Measurements from ENCODE around the gene HES6.

Gene HES6

DNA sequence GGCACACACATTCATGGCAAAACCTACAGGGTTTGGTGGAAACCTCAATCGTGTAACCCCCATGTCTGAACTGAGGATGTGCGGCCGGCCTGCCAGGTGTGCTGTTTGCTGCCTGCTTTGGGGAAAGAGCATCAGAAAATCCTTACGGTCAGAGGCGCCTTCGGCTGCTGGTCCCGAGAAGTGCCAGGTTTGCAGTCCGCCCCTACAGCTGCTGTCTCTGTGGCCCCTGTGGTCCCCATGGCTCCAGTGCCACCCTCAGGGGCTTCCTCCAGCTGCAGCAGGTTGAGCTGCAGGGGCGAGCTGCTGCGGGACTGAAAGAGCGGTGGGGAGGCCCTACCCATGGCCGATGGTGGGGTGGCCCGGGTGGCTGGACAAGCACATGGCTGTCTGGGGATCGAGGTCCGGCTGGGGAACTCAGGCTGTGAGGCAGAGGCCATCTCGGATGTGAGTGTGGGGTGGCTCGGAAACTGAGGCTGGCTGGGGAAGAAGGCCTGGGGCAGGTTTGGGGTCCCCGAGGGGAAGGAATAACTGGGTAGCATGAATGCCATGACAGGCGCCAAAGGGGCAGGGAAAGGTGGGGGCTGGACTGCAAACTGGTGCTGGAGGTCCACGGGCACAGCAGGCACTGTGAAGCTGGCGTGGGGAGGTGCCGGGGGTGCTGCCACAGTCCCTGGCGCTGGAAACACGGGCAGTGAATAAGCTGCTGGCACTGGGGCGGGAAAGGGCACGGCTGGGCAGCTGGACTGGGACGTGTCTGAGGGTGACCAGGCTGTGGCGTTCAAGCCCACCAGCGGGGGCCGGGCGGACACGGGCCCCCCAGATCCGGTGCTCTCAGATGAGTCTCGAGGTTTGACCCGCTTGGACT lies 13.2 kb upstream of the HES6 start:
- no peak for DNase-seq

DNA sequence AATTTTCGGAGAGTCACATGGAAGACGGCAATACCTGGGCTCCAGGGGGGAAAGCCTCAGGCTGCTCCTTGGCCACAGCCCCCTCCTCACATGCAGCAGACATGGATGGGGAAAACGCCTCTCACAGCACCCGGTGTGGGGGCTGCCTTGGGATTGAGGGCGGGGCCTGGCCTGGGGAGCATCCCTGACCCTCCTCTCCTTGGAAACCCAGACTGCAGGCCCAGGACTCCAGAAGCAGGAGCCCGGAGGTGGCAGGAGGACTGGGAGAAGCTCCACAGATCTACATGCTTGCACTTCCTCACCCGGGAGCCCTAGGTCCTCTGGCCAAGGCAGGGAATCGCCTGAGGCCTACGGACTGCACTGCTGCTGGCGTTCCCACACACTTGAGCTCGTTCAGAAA lies 12.1 kb upstream of the HES6 start:
- DNase-seq, result no peak

DNA sequence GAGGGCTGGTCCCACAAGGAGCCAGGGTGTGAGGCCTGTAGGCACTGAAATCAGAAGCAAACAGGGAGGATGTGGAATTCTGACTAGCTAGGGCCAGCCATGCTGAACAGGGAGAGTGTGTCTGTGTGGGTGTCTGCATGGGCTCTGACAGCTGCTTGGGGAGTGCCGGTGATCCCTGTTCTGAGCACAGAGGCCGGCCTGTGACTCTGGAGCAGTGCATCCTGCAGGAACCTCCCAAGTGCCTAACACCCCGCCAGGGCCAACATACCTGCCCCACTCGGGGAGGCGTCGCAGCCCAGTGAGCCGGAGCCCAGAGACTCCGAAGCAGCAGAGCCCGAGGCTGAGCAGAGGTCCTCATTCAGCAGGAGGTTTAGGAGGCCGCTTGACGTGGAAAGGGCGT lies 11.5 kb upstream of the HES6 start:
- DNase-seq, result no peak

DNA sequence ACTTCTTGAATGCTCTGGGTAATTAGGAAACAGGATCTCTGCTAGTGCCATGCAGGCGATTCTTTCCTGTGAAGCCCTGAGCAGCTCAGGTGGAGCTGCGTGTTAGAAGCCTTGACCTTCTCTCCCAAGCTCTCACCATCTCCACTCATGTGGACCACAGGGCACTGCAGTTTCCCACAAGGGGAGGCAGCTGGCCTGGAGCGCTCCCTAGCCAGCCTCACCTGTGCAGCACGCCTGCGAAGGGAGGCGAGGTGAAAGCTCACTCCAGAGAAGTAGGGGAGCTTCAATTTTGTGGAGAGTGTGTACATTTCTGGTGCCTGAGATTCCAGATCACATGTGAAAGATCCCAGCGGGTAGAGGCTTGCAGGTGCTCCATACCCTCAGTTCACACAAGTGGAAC lies 11.1 kb upstream of the HES6 start:
- no peak for DNase-seq

DNA sequence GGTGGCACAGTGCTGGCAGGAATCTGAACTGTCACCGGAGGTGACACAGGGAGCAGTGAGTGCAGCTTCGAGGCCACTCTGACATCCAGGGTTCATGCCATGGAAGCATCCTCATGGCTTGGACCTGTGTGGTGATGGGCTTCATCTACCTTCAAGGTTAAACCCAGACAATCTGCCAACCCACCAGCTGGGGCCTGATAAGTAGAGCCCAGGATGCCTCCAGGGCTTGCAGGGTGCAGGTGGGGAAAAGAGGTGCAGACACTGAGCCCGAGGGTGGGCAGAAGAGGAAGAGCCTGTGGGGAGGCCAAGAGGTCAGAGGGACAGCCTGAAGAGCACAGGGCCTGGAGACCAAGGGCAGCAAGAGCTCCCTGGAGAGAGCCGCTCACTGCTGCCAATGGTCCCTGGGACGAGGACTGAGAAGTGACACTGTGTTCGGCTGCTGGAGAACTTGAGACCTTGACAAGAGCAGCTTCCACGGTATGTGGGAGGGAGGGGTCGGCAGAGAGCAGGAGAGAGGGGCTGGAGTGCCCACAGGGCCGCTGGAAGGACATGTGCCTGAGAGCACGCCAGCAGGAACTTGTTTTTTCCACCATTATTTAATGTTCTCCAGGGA lies 8.1 kb upstream of the HES6 start:
- no peak for DNase-seq

DNA sequence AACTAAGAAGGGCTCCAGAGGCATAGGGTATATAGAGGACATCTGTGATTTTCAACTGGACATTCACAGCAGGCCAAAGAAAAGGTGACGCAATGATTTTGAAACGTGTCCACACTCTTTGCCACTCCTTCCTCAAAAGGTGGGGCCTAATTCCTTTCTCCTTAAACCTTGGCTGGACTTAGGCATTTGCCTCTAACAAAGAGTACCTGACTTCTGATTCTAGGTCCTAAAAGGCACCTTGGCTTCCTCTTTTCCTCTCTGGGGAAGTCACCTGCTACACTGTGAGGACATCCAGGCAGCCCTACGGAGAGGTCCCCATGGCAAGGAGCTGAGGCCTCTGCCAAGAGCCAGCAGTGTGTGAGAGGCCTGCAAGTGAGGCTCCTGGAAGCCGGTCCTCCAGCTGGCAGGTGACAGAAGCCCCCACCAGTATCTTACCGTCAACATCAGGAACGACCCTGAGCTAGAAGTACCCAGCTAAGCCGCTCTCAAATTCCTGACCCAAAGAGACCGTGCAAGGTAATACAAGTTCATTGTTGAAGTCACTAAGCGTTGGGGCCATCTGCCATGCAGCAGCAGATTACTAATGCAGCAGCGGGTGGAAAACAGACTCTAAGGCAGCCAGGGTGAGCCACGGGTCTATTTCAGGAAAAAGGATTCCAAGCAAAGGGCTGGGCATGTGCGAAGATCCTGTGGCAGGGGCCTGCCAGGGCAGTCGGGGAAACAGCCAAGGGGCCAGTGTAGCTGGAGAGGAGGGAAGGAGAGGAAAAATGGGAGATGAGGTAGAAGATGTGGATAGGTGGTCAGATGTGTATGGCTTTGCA lies 7.4 kb upstream of the HES6 start:
- peak; percentile 92 for DNase-seq

DNA sequence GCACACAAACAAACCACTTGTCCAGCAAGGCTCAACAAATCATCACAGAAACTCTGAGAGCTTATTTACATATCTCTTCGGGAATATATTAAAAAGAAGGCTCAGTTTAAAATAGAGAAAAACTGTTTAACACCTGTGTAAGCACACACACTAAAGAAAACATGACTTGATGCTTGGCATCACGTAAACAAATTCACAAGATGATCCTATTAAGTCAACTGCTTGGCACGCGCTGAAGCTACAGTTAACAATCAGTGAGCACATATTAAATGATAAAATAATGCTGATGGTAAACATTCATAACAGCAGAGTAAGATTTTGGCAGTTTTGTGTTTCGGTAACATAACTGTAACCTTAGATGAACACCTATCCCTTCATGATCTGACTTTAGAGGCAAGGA lies 4.3 kb upstream of the HES6 start:
- DNase-seq, result no peak

DNA sequence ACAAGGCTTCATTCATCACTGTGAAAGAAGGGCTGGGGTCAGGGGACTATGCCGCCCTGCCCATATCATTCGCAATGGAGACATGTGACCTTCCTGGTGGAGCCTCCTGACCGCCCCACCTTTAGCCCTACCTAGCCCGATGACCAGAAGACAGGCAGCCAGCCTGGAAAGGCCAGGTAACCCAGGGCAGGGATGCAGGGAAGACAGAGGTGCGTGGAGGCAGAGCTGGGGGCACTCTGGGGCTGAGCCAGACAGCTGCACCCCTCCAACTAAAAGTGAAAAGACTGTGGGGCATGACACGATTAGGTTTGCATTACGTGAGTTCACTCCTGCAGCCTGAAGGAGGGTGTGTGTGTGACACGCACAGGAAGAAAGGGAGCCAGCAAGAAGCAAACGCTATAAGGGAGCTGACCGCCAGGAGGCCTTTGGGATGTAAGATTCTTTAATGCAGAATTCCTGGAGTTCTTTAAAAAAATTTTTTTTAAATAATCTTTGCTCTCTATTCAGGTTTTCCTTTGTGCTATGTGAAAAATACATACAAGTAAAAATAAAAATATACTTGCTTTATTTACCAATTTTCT lies 3.7 kb upstream of the HES6 start:
- no peak for DNase-seq

DNA sequence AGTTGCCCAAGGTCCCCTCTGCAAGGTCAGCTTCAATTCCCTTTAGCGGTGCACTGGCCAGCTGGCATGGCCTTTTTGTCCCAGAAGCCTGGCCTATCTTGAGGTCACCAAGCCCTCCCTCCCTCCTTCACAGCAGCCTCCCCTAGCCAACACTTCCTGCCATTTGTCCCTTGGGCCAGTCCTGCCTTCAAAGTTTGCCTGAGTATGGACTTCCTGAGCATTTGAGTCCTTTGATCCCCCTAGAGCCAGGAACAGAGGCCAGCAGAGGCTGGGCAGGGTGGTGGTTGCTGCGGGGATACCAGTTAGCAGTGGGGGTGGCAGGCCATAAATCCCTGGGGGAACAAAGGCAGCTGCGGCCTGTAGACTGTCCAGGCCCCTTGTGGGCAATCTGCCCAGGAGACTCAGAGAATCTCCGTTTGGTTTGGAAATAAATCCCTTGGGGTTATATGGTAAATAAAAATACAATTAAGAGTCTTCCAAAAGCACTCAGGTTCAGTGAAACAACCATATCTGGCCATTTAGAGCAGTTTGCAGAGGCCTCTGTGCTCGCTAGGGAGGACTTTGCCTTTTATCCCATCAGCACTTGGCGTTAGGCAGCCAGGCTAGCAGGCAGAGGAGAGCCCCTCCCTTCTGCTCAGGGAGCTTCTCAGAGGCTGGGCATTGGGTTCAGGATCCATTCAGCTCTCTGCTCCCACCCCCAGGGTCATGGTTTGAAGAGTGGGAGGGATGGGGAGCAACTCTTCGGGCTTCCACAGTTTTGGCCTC lies 3.1 kb upstream of the HES6 start:
- DNase-seq, result no peak

DNA sequence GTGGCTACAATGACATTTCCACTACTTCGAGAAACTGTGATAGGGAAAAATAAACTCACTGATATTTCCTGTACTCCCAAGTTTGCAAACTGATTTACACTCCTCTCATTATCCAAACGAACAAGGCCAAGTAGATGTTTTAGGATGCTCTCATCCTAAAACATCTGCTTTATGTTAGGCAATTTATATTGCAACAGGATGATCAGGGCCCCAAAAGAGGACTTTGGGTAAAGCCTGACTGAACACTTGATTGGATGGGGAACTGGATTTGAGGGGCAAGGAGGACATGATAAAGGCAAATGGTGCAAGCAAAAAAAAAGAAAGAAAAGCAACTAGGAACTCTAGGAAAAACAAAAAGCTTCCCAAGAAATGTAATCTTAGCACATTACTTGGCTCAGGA lies 2.1 kb upstream of the HES6 start:
- no peak for DNase-seq

DNA sequence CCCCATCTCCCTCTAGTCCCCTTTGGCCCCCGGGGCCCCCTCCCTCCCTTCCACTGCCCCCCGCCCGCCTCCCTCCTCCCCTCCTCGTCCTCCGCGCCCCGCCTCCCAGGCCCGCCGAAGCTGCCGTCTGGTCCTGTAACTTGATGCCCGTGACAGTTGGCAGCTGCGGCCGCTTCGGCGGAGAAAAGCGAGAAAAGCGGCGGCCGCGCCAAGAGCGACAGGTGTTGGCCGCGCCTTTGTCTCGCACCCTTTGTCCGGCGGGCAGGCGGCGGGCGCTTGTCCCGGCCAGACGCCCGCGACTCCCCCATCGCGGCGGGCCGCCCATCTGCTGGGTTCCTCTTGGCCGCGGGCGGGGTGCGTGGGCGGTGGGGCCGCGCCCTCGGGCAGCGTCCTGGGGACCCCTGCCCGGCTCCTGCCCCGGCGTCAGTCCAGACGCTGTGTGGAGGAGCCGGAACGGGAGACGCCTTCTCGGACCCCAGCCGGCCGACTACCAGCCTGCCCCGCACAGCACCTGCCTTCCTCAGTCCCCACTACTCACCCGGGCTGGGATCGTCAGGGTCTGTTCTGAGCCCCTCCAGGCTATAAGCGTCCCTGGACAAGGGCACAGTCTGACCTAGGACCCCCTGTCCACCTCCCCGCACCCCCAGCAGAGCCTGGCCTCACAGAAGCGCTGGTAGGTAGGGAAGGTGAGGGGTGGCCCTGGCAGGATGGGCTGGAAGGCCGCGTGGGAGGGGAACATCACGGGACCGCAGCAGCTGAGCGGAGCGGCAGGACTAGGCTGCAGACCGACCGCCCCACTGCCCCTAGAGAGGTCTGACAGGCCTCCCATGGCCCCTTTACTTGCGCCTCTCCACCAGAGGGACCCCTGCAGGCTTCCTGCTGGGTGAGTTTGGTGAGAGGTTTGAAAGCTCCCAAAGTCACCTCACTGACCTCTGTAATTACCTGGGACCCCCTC lies 1.2 kb upstream of the HES6 start:
- peak; percentile 77 for DNase-seq

DNA sequence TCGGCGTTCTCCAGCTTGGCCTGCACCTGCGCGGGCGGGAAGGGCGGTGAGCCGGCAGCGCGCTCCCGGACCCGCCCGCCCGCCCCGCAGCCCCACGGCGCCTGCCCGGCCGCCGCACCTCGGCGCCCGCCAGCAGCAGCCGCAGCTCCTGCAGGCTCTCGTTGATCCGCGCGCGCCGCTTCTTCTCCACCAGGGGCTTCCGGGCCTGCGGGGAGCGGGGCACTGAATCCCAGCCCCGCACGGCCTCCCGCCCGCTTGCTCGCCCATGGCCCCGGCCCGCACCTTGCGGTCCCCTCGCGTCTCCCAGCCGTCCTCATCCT lies 335 bp downstream of the HES6 start:
- DNase-seq, result no peak

DNA sequence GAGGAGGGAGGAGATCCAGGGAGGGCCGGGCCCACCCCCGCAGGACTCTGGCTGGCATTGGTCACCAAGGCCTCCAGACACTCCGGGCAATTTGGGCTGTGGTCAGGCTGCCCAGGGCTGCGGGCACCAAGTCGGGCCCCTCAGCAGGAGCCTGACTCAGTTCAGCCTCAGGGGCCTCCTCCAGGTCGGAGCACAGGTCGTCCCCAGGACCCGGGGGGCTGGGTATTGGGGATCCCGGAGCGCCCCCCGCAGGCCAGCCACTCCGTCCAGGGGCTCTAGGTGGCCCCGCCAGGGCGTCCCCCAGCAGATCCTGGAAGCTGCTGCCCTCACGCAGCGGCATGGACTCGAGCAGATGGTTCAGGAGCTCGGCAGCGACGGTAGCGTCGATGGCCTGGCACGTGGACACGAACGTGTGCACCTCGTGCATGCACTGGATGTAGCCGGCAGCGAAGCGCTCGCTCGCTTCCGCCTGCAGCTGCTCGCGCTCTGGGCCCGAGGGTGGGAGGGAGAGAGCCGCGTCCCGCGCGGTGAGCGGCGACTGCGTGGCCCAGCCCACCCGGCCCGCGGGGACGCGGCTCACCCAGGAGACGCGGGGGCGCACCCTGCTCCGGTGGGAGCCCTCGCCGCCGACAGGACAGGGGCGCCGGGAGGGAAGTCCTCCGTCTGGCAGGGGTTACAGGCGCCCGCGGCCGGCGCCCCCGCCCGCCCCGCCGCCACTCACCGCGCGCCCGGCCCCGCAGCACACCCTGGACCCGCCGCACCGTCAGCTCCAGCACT lies 884 bp downstream of the HES6 start:
- DNase-seq, result no peak

DNA sequence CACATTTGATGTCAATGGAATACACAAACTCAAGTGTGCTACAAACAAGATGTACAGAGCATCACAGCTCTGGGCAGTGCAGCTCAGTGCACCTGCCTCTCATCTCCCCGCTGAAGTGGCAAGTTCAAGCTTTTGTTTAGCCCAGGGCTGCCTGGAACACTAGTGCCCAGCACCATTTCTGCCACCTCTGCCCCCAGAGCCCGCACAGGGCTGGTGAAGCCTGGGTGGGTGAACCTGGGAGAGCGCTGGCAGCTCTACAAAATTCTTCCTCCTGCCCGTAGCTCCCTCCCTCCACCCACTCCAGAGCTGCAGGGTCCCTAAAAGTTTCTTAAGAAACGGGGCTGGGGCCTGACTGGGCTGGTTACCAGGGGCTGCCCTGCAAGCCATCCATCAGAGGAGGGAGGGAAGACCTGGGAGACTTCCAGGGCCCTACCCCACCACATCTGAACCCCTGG lies 1.5 kb downstream of the HES6 start:
- no peak for DNase-seq

DNA sequence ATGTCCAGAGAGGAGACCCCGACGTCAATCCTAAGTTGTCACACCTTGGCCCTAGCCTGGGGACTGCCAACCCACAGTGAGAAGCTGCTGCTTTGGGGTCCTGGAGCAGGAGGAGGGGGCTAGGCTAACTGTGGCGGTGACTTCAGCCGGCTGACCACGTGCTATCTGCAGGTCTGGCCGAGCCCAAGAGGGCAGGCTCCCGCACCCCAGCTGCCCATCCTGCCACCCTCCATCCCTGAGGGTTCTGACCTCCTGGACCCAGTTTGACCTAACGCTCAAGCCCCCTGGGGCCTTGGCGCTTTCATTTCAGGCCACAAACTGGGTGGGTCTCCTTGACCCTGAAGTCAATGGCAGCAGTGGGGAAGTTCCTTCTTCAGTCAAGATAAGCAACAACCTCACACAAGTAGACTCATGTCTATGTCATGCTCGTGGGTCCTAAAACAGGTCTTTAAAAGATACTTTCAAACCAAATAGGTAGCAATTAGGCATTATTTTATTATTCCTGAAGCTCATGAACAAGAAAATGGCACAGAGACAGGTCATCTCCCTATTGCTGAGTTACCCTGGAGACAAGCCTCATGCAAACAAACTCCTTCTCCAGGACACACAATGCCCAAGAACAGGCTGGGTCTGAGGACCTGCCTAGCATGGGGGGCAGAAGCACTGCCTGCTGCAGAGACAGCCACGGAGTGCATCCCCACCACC lies 2.3 kb downstream of the HES6 start:
- DNase-seq, result no peak

DNA sequence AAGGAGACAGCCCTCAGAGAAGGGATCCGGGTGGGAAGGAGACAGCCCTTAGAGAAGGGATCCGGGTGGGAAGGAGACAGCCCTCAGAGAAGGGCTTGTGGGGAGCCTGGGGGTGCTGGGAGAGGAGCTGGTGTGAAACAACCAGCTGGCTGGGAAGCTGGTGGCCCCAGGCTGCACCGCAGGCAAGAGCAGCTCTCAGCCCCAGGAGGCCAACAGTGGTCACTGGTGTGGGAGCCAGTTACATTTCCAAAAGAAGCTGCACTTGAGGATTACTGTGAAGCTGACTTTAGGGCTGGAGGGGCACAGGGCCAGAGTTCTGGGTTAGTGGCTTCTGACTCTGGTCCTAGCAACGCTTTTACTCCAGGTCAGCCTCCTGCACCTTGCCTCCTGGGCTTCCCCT lies 3.3 kb downstream of the HES6 start:
- no peak for DNase-seq

DNA sequence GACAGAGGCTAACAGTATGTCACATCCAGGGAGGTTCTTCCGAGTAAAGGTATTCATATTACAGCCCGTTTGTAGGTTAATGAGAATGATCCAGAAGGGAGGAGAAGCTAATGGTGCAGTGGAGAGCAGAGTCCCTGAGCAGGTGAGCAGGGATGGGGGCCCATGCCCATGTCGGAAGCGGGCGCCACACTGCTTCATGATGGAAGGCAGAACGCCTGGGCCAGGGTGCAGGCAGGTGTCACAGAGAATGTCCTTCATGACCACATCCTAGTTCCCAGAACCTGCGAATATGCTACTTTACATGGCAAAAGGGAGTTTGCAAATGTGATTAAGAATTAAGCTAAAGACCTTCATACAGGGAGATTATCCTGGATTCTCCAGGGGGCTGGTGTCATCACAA lies 4.0 kb downstream of the HES6 start:
- no peak for DNase-seq

DNA sequence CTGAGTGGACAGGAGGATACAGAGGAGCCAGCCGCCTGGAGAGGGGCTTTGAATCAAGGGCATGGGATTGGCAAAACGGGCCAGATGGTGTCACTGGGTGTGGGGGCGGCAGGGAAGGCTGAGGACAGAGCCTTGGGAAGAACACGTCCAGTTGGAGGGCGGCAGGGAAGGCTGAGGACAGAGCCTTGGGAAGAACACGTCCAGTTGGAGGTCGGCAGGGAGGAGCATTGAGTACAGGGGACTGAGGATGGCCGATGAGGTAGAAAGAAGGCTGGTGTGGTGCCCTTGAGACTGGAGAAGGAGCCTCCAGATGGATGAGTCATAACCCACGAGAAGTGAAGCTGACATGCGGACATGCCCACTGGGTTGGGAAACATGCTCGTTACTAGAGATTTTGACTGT lies 4.5 kb downstream of the HES6 start:
- DNase-seq, result no peak

DNA sequence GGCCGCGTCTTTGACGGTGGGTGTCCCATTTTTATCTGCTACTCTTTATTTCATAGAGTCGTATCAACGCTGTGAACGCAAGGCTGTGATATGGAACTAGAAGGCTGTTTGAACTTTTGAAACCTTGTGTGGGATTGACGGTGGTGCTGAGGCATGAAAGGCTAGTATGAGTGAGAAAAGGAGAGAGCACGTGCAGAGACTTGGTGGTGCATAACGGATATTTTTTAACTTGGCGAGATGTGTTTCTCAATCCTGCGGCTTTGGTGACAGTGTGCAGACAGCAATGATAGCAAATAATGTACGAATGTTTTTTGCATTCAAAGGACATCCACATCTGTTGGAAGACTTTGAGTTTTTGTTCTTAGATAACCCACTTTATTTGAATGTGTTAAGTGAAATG lies 6.2 kb downstream of the HES6 start:
- no peak for DNase-seq

DNA sequence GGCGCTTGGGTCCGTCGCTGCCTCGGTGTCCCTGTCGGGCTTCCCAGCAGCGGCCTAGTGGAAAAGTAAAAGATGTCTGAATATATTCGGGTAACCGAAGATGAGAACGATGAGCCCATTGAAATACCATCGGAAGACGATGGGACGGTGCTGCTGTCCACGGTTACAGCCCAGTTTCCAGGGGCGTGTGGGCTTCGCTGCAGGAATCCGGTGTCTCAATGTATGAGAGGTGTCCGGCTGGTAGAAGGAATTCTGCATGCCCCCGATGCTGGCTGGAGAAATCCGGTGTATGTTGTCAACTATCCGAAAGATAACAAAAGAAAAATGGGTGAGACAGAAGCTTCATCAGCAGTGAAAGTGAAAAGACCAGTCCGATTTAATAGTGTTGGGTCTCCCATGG lies 8.0 kb downstream of the HES6 start:
- no peak for DNase-seq

Data from NCI-H1694 treated with DMSO at 0.1 percent for 48 hours (cell line).